Neural cell (in vitro differentiated cells): ENCODE measurements around the gene UPB1.

Experiments
- CTCF ChIP-seq: fragments of 450-650 bp; IDR thresholded peaks from 2 replicates; pipeline ENCODE4 v1.5.1; 2014; ENCODE audit warnings: antibody characterized with exemption, mild to moderate bottlenecking, moderate library complexity; ENCODE audit not compliant: poor library complexity, severe bottlenecking
- EP300 ChIP-seq: fragments of 450-650 bp; conservative IDR thresholded peaks from 2 replicates; pipeline ENCODE4 v1.6.1; 2014; ENCODE audit warnings: antibody characterized with exemption, mild to moderate bottlenecking, moderate library complexity; ENCODE audit not compliant: poor library complexity, severe bottlenecking
- RAD21 ChIP-seq: fragments of 450-650 bp; conservative IDR thresholded peaks from 2 replicates; pipeline ENCODE4 v1.6.1; 2014; ENCODE audit warnings: antibody characterized with exemption, mild to moderate bottlenecking, moderate library complexity

GRCh38 chr22:24564376-24565058, 69.4 kb downstream of the UPB1 start:
- TF ChIP-seq RAD21 (no peak), EP300 (no peak), CTCF (no peak)
